Measurements from ENCODE around the gene VDAC1.
"Not testable (repeated sequence)": the region's sequence is repeated elsewhere in the genome, so short reads cannot be mapped to it uniquely, and the experiment has no call there.

GRCh38 chr5:133956196-133956595 is 48.6 kb downstream of the VDAC1 start:
- TF ChIP-seq, protein P1, sequence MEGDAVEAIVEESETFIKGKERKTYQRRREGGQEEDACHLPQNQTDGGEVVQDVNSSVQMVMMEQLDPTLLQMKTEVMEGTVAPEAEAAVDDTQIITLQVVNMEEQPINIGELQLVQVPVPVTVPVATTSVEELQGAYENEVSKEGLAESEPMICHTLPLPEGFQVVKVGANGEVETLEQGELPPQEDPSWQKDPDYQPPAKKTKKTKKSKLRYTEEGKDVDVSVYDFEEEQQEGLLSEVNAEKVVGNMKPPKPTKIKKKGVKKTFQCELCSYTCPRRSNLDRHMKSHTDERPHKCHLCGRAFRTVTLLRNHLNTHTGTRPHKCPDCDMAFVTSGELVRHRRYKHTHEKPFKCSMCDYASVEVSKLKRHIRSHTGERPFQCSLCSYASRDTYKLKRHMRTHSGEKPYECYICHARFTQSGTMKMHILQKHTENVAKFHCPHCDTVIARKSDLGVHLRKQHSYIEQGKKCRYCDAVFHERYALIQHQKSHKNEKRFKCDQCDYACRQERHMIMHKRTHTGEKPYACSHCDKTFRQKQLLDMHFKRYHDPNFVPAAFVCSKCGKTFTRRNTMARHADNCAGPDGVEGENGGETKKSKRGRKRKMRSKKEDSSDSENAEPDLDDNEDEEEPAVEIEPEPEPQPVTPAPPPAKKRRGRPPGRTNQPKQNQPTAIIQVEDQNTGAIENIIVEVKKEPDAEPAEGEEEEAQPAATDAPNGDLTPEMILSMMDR (optimal IDR thresholded peaks at IDR 0.05 in 1 of 3, IDR thresholded peaks at IDR 0.05 in 1 of 3, conservative IDR thresholded peaks at IDR 0.05 in 1 of 3; ENCODE audit: extremely low read depth in 1 of 3, insufficient read depth in 2 of 3, low read length in 3 of 3): not testable (repeated sequence)
- not testable (repeated sequence) for TF ChIP-seq EZH2 (IDR thresholded peaks at IDR 0.05; ENCODE audit: low read length)
